ENCODE data around the gene CTIF.

CTIF gene

GRCh38 chr18:48732767-48733424 is 194.1 kb downstream of the CTIF start:
- no peak for DNase-seq (ENCODE audit: low read depth)

DNA sequence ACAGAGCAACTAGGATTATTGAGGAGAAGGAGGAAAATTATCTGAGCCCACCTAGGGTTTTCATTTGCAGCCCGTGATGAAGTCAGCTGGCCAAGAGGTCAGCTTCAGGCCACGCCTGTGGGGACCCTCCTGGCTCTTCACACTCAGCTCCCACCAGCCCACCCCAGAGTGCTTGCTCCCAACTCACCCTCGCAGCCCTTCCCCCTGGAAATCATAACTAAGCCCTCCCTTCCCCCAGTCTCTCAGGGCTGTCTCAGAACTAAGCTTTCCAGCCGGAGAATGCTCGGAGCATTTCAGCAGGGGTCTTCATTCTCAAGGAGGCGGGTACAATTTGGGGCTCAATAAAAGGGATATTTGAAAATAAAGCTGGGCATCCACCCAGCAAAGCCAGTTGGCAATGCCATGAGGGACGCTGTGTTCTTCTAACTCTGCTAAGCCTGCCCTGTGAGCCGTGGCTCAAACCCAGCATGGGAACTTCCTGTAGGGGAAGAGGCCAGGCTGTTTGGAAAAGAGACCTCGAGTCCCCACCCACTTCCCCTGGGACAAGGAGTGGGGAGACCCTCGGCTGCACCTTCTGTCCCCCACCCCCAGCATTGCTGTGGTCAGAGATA is 194.9 kb downstream of the CTIF start:
- no peak for DNase-seq (ENCODE audit: low read depth)

- DNase-seq (ENCODE audit: low read depth): no peak
These were observed 195.6 kb downstream of the CTIF start for GRCh38 chr18:48734460-48734859.

GRCh38 chr18:48735080-48735676 is 196.3 kb downstream of the CTIF start:
- DNase-seq (ENCODE audit: low read depth): no peak

GRCh38 chr18:48735681-48736255 is 196.9 kb downstream of the CTIF start:
- no peak for DNase-seq (ENCODE audit: low read depth)

- DNase-seq (ENCODE audit: low read depth): no peak
These were observed 197.8 kb downstream of the CTIF start for GRCh38 chr18:48736321-48737260.

DNA sequence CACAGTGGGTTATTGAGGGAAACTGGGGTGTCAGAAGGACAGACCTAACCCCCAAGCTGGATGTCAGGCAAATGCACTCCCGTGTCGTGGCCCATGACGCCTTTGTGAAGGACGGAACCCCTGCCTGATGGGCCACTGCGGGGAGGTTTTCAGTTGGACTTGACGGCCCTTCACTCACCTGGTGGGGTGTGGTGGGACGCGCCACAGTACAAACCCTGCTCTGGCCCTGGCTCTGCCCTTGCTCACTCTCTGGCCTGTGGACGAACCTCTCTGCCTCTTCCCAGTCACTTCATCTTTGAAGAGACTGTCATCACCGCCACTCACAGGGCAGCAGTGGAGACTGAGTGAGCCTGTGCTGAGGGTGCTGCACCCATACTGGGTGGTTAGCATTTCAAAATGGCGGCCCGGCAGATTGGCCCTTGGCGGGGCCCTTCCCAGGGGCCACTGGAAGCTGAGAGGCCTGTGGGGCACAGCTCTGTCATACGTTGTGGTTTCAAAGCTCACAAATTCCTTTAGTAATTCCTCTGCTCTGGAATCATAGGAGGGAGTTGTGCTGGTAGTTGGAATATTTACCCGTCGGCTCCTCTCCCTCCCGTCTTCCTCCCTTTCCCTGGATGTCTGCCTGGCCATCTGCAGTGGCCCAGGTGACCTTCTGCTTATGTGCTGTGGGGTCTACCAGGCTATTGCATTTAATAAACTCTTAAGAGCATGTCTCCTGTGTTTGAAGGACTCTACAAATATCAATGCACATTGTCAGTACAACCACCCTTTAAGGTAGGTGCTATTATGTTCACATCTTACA is 200.6 kb downstream of the CTIF start:
- no peak for DNase-seq (ENCODE audit: low read depth)

GRCh38 chr18:48740068-48740440 is 201.2 kb downstream of the CTIF start:
- DNase-seq (ENCODE audit: low read depth): no peak

DNA sequence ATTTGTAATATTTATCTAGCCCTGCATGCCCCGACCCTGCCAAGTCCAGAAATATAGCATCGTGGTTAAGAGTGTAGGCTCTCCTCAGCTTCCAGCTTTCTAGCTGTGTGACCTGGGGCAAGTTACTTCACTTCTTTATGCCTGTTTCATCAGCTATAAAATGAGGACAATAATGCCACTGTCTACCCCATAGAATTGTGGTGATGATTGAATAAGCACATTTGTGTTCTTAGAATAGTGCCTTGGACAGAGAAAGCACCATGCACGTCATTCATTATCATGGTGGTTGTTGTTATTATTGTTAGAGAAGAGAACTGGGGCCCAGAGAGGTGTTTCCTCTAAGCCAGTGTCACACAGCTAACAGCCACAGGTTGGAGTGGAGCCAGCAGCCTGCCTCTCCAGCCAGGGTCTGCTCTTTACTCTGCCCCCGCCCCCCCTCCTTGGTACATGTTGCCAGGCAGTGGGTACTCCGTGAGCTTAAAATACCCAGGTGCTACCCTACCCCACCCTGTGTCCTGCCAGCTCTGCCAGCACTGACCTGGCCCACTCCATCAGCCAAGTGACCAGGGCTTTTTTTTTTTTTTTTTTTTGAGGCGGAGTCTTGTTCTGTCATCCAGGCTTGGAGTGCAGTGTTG is 202.1 kb downstream of the CTIF start:
- no peak for DNase-seq (ENCODE audit: low read depth)

GRCh38 chr18:48741866-48742265 is 203.0 kb downstream of the CTIF start:
- no peak for DNase-seq (ENCODE audit: low read depth)

DNA sequence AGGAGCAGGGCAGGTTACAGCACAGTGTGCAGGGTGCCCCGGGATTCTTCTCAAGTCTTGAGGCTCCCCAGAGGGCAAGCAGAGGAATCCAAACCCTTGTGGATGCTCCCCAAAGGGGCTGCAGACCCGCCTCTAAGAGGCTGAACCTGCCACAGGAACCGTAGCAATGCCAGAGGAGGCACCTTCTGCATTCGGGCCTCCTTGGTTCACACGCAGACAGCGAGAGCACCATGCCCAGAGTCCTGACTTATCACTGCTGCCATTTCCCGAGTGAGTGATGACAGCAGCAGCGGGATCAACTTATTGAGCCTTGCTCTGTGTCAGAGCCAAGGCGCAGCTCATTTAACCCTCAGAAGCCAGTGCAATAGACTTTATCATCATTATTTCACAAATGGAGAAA is 203.5 kb downstream of the CTIF start:
- no peak for DNase-seq (ENCODE audit: low read depth)

- DNase-seq (ENCODE audit: low read depth): no peak
These were observed 204.1 kb downstream of the CTIF start for GRCh38 chr18:48742706-48743475.

GRCh38 chr18:48743886-48744285 is 205.1 kb downstream of the CTIF start:
- DNase-seq (ENCODE audit: low read depth): no peak

DNA sequence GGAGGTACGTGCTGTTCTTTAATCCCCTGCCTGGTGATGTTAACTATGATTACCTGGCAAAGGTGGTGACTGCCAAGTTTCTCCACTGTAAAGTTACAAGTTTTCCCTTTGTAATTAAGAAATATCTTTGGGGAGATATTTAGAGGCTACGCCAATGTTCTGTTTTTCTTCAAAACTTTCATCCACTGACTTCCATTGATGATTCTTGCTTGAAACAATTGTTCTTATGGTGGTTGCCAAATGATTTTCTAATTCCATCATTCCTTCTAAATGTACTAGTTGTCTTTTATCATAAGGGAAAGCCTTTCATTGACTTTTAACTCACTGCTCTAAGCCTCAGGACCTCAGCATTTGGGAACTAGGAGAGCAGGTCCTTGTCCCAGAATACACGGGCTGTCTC is 206.5 kb downstream of the CTIF start:
- no peak for DNase-seq (ENCODE audit: low read depth)

DNA sequence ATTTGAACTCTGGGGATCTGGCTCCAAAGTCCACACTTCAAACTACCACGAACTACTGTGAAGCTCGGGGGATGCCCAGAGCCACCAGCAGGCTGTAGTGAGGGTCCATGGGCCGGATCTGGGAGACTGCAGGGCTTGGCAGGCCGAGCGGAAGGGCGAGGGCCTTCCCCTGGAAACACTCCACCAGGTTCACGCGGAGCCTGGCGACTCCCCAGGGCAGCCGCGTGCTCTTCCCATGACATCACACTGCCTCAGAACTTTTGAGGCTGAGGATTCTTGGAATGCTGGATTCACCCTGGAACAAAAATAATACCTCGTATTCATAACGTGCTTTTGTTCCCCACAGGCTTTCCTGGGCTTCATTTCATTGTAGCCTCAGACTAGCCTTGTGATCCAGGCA is 210.9 kb downstream of the CTIF start:
- DNase-seq (ENCODE audit: low read depth): no peak

- DNase-seq (ENCODE audit: low read depth): no peak
These were observed 211.8 kb downstream of the CTIF start for GRCh38 chr18:48750485-48751175.

GRCh38 chr18:48751727-48752468 is 213.1 kb downstream of the CTIF start:
- DNase-seq (ENCODE audit: low read depth): no peak

DNA sequence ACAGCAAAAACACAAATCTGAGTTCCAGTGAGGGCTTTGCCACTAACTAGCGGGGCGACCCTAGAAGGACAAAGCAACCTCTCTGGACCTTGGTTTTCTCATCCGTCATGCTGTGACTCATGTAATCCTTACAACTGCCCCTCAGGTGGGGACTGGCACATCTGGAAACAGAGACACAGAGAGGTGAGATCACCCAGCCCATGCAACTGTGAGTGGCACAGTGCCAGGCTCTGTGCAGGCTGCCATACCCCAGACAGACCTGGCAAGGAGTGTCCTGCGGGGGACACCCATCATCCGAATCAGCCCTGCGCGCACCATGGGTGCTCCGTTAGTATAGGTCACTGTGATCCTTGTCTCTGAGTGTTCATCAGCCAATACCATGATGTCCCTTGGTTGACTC is 213.6 kb downstream of the CTIF start:
- no peak for DNase-seq (ENCODE audit: low read depth)

DNA sequence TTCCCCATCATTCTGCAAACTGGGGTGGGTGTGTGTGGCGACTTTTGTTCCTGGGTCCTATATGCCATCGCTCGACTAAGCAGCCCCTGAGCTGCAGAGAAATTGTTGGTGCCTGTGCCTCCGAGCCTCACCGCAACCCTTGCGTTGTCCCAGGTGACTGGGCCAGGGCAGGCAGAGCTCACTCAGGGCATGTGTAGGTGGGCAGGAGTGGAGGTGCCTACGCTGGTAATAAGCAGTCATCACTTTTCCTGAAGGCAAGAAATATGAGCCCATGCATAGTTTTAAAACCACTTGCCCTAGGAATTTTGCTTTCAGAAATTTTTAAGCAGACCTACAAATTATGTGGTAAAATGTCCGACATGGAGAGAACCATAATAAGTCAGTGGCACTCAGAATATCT is 214.1 kb downstream of the CTIF start:
- DNase-seq (ENCODE audit: low read depth): no peak

Data from stimulated activated CD8-positive, alpha-beta memory T cell treated with anti-CD3 and anti-CD28 coated beads, Interleukin-12 subunit alpha, Interleukin-12 subunit beta, amount 100 ng/mL, for 4 hours (primary cell).